Muscle of leg (tissue), 11 donors: ENCODE measurements around the gene ISLR. TPM values are rescaled to one million over a fixed set of nuclear protein-coding genes. Genes with fewer than 3 reads are reported as not detected.
"Not testable (repeated sequence)": the region's sequence is repeated elsewhere in the genome, so short reads cannot be mapped to it uniquely, and the experiment has no call there.

ENCODE experiments used
- DNase-seq: peaks from one replicate; pipeline ENCODE4 v3.0.0; 2013
- H3K27ac ChIP-seq: one replicate; pipeline ENCODE4 v1.5.1; 2013; ENCODE audit warnings: mild to moderate bottlenecking, low read length, control low read depth
- H3K27me3 ChIP-seq: one replicate; pipeline ENCODE4 v1.6.1; 2013; ENCODE audit warnings: low read length; ENCODE audit not compliant: control insufficient read depth, insufficient read depth
- H3K36me3 ChIP-seq: one replicate; pipeline ENCODE4 v1.6.1; 2013; ENCODE audit warnings: low read length; ENCODE audit not compliant: control insufficient read depth, insufficient read depth
- H3K4me1 ChIP-seq: one replicate; pipeline ENCODE4 v1.6.1; 2013; ENCODE audit warnings: low read length; ENCODE audit not compliant: control insufficient read depth, insufficient read depth
- H3K4me3 ChIP-seq: one replicate; pipeline ENCODE4 v1.5.1; 2013; ENCODE audit warnings: low read length, control low read depth
- H3K9me3 ChIP-seq: replicated peaks from 2 replicates; pipeline ENCODE4 v1.6.1; 2013; ENCODE audit warnings: low read depth, low read length; ENCODE audit not compliant: control insufficient read depth
- WGBS: methylation state at CpG from one replicate; pipeline ENCODE4 v1.1.5; 2013; ENCODE audit warnings: missing lambda C conversion rate; ENCODE audit not compliant: insufficient coverage; 5-methylcytosine and 5-hydroxymethylcytosine counted together
- polyA plus RNA-seq, 8 donors: library from polyadenylated mRNA; unstranded; fragments of 120-200 nt; gene quantifications; one replicate each; pipeline versions ENCODE4 v1.2.1 to v1.2.3, GENCODE V29; 2013; ENCODE audit warnings: inconsistent platforms in 1 of 8, low replicate concordance in 1 of 8; ENCODE audit not compliant: insufficient read length in 8 of 8, insufficient read depth in 1 of 8
- total RNA-seq: library from RNA; stranded (reverse); fragments of 120-200 nt; gene quantifications from one replicate; pipeline ENCODE4 v1.2.4, GENCODE V29; 2013

ISLR gene
- total and polyA plus RNA-seq, 9 donors: 82.3 to 270 (median 195) TPM

GRCh38 chr15:74157868-74158827, 15.4 kb upstream of the ISLR start:
- no peaks in the 10 kb centered on the region for H3K9me3 ChIP-seq
- peaks cover 13% of the 10 kb centered on the region for H3K4me1 ChIP-seq
- H3K27ac ChIP-seq: no peak overlapping the region
- H3K36me3 ChIP-seq: no peaks in the 10 kb centered on the region
- no peak overlapping the region for H3K4me3 ChIP-seq
- no peaks in the 10 kb centered on the region for H3K27me3 ChIP-seq
- DNase-seq: no peak
- WGBS: 75% methylated on average over 1 of the region's 9 CpGs

DNA sequence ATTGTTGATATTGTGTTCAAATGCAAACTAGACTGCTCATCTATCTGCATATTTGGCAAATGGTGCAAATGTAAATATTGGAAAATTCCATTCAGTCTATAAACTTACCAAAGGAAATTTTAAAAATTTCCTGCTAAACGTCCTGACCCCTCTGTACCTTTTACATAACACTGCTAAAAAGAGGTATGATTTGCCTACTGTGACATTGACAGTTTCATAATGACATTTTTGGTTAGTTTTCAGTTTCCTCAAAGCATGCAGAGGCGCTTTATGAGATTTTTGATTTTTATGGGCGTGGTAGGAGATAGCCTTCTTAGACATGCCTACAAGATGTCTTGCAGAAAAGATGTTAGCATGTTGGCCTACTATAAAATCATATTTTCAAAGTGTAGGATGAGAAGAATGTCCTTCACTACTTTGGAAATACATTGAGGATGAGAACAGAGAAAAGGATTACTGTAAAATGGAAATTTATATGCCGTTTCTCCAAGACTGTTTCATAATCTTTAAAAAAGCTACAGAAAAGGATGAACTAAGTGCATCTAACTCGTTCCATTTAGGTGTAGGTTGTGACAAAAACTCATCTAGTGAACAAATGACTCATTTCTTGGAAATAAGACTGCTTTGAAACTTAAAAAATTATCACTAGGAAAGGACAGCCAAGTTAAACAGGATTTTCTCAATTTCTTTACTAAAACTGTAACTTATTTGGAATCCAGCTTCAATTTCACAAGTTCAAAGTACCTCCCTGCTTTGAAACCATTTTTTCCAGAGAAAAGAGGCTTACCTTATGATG, 14.5 kb upstream of the ISLR start:
- H3K27me3 ChIP-seq: no peaks in the 10 kb centered on the region
- WGBS: 100% methylated on average over 1 of the region's 5 CpGs
- no peaks in the 10 kb centered on the region for H3K9me3 ChIP-seq
- H3K27ac ChIP-seq: no peak overlapping the region
- no peak for DNase-seq
- no peak overlapping the region for H3K4me3 ChIP-seq
- H3K36me3 ChIP-seq: no peaks in the 10 kb centered on the region
- peaks cover 13% of the 10 kb centered on the region for H3K4me1 ChIP-seq

- no peak for DNase-seq
- Histone ChIP-seq H3K36me3 (no peaks in the 10 kb centered on the region), H3K27me3 (no peaks in the 10 kb centered on the region), H3K4me3 (no peak overlapping the region), H3K9me3 (no peaks in the 10 kb centered on the region), H3K27ac (no peak overlapping the region), H3K4me1 (peaks cover 13% of the 10 kb centered on the region)
- no CpG with 5 or more reads among the region's 1 CpG for whole genome bisulfite sequencing
Observed at GRCh38 chr15:74159773-74160172, 13.7 kb upstream of the ISLR start.

DNA sequence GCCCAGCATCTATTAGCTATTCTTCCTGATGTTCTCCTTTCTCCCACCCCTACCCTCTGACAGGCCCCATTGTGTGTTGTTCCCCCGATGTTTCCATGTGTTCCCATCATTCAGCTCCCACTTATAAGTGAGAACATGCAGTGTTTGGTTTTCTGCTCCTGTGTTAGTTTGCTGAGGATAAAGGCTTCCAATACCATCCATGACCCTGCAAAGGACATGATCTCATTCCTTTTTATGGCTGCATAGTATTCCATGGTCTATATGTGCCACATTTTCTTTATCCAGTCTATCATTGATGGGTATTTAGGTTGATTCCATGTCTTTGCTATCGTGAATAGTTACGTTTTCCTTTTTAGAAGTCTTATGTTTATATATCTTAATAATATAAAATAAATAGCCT, 13.1 kb upstream of the ISLR start:
- H3K27ac ChIP-seq, DNase-seq, H3K27me3 ChIP-seq, H3K9me3 ChIP-seq, H3K4me3 ChIP-seq, H3K36me3 ChIP-seq: not testable (repeated sequence)
- WGBS: no CpG with 5 or more reads among the region's 3 CpGs
- peaks cover 13% of the 10 kb centered on the region for H3K4me1 ChIP-seq

- H3K27ac ChIP-seq, H3K4me3 ChIP-seq, H3K9me3 ChIP-seq, H3K27me3 ChIP-seq, H3K4me1 ChIP-seq, DNase-seq, H3K36me3 ChIP-seq: not testable (repeated sequence)
- no CpG with 5 or more reads among the region's 3 CpGs for WGBS
Observed at GRCh38 chr15:74162195-74162536, 11.3 kb upstream of the ISLR start.

GRCh38 chr15:74165461-74165860, 8.0 kb upstream of the ISLR start:
- DNase-seq: no peak
- no peak overlapping the region for H3K4me3 ChIP-seq
- H3K9me3 ChIP-seq: no peaks in the 10 kb centered on the region
- H3K36me3 ChIP-seq: no peaks in the 10 kb centered on the region
- H3K27ac ChIP-seq: no peak overlapping the region
- WGBS: no CpG with 5 or more reads among the region's 1 CpG
- H3K4me1 ChIP-seq: peaks cover 27% of the 10 kb centered on the region
- no peaks in the 10 kb centered on the region for H3K27me3 ChIP-seq

GRCh38 chr15:74167891-74168331, 5.6 kb upstream of the ISLR start:
- Histone ChIP-seq H3K27me3 (no peaks in the 10 kb centered on the region), H3K36me3 (no peaks in the 10 kb centered on the region), H3K4me1 (peaks cover 46% of the 10 kb centered on the region), H3K9me3 (no peaks in the 10 kb centered on the region), H3K27ac (no peak overlapping the region), H3K4me3 (no peak overlapping the region)
- DNase-seq: no peak
- WGBS: 78% methylated on average over 1 of the region's 4 CpGs

- Histone ChIP-seq H3K4me3 (no peak overlapping the region), H3K9me3 (no peaks in the 10 kb centered on the region), H3K36me3 (no peaks in the 10 kb centered on the region), H3K27me3 (no peaks in the 10 kb centered on the region), H3K4me1 (peaks cover 54% of the 10 kb centered on the region), H3K27ac (peak overlapping the region; percentile 35)
- peak; percentile 90 for DNase-seq
- 29% methylated on average over 2 of the region's 3 CpGs for WGBS
Observed at GRCh38 chr15:74168711-74169126, 4.8 kb upstream of the ISLR start.

GRCh38 chr15:74170071-74170844, 3.3 kb upstream of the ISLR start:
- H3K27me3 ChIP-seq: no peaks in the 10 kb centered on the region
- H3K27ac ChIP-seq: peak overlapping the region; percentile 74
- WGBS: 40% methylated on average over 7 of the region's 15 CpGs
- no peaks in the 10 kb centered on the region for H3K36me3 ChIP-seq
- DNase-seq: peak; percentile 52
- H3K4me3 ChIP-seq: no peak overlapping the region
- H3K9me3 ChIP-seq: no peaks in the 10 kb centered on the region
- peaks cover 69% of the 10 kb centered on the region for H3K4me1 ChIP-seq
